HG02642 (cell line): ENCODE data around the gene NTPCR.
"Not testable (repeated sequence)": the region's sequence is repeated elsewhere in the genome, so short reads cannot be mapped to it uniquely, and the experiment has no call there.

Experiments
- ATAC-seq: cut with Tn5 transposase; IDR thresholded peaks from one replicate; pipeline ENCODE4 v1.9.1; 2021; ENCODE audit warnings: mild to moderate bottlenecking; ENCODE audit not compliant: unreplicated experiment, poor library complexity

The NTPCR gene, protein sequence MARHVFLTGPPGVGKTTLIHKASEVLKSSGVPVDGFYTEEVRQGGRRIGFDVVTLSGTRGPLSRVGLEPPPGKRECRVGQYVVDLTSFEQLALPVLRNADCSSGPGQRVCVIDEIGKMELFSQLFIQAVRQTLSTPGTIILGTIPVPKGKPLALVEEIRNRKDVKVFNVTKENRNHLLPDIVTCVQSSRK

DNA sequence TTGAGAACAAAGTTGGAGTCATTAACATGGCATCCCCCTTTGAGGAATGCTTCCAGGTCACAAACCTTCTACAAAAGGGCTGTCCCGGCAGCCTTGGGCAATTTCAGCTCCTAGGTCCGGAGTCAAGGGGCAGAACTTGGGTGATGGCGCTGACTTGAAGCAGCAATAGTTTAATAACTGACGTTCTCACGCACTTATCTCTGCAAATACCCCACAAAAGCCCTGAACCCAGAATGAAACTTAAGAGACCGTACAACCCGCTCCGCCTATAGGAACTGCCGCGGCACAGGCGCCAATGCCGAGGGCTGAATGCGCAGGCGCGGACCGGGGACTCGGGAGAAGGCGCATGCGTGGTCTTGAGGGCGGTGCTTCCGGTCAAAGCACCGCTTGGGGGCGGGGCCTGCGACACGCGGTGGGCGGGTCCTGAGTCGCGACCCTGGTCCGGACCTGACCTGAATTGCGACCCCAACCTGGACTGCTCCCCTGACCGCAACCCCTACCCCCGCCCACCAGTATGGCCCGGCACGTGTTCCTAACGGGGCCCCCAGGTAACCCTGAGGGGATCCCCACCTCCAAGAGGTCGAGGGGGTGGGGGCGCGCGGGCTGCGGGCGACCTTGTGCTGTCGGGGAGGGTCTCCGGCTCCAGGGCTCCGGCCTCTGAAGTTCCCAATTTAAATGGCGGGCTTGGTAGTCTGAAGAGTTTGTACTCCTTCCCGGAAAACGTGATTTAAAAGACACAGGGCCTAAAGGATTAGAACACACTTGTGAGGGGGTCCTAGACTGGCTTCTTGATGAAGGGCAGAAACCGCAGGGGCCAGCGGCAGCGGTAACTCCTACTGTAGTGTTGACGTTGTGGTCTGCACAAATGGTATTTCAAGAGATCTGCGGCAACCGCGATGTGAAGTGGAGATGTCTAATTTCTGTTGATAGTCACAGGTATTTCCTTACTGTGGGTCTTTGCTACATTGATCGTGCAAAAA, at the start of gene NTPCR:
Gene NTPCR, plus strand, starts transcription at position 415 of the 980 bp plus-strand sequence. Its CDS starts 100 bp downstream, at position 515.
- ATAC-seq, result peak; percentile 85

GRCh38 chr1:232900818-232901217, 49.6 kb upstream of the NTPCR start:
- no peak for ATAC-seq

- no peak for ATAC-seq
Measured at GRCh38 chr1:232901255-232901654, 49.2 kb upstream of the NTPCR start.

GRCh38 chr1:232902774-232903350, 47.5 kb upstream of the NTPCR start:
- no peak for ATAC-seq

- ATAC-seq, result no peak
Measured at GRCh38 chr1:232904131-232904530, 46.3 kb upstream of the NTPCR start.

- no peak for ATAC-seq
Measured at GRCh38 chr1:232904566-232904965, 45.8 kb upstream of the NTPCR start.

- ATAC-seq, result no peak
Measured at GRCh38 chr1:232905331-232906034, 44.9 kb upstream of the NTPCR start.

DNA sequence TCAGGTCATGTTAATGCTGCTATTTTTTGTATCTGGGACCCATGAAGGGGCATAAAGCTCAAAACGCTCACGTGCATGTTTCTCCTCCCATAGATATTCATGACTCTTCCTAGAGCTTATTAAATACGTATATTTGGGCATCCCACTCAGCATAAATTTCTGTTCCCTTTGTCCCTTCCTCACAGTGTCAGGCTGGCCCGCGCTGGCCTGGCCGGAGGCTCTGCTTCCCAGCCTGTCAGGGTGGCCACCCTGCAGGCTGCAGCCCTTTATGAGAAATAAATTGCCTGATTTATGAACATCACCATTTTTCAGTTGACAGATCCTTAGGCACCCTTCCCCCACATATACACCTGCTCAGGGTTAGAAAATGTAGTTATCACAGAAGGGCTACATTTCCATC, 44.0 kb upstream of the NTPCR start:
- no peak for ATAC-seq

DNA sequence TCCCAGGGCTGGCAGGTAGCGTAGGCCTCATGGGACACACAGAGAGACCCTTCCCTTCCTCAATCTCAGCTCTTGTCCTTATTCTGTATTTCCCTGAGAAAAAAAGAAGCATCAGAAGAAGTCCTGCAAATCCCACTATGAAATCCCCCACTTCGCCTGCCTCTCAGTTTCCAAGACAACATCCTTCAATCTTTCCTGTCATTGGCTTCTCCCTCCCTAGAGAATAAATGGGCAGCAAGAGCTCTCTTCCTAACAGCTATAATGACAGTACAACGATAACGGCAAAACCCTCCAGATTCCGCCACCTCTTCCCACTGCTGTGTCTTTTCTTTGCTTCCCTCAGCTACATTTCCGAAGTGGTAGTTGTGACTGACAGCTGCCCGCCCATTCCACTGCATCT, 41.6 kb upstream of the NTPCR start:
- ATAC-seq, result no peak

GRCh38 chr1:232909752-232910151, 40.7 kb upstream of the NTPCR start:
- ATAC-seq, result no peak

DNA sequence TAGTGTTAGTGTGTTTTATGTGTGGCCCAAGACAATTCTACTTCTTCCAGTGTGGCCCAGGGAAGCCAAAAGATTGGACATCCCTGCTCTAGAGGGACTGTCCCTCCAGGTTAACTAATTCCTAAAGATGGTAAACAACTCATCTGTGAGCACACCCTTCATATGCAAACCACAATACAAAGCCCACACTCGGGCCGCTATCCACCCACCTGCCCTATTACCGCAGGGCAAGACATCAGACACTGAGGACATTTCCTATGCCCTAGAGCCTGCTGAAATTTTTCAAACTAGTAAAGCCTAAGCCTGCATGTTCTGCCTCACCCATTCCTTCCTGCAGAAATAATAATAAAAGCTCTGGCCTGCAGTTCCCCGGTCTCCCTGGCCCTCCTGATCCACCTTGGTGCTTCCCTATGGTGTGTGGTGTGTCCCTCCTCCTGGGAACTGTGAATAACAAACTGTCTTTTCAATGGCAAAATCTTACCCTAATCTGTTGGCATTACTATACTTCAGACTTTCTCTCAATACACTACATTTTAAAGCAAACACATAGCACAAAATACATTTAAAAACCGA, 39.3 kb upstream of the NTPCR start:
- no peak for ATAC-seq

GRCh38 chr1:232912845-232913580, 37.4 kb upstream of the NTPCR start:
- no peak for ATAC-seq

GRCh38 chr1:232914271-232914670, 36.1 kb upstream of the NTPCR start:
- not testable (repeated sequence) for ATAC-seq

DNA sequence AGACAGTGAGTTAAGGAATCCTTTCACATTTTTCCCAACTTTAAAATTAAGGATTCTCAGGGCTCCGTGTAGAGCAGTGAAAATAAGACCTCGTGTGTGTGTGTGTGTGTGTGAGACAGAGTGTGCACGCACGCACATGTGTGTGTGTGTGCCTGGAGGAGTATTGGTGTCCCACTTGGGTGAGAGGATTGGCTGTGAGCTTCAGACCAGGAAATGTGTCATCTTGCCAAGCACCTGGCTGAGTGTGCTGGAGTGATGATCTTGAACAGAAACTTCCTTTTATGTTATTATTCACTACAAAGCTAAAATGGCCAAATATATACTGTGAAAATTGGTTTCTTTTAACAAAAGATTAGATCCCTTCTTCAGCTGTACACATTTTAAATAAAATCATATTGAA, 35.2 kb upstream of the NTPCR start:
- ATAC-seq, result no peak

DNA sequence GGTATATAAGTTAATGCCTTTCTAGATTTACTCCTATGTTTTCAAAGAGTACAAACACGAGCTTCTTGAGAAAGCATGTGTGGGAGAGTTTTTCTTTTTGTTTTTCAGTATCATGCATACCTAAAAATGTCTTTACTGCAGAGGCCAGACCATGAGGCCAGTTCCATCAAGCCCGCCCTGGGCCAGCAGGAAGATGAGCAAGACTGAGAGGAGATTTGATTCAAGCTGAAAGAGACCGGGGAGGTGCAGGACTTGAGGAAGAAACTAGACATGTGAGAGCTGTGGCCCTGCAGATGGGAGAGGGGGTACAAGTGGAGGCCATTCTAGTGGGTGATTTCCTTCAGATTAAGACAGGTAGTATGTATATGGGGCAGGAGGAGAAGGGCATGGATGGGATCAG, 33.4 kb upstream of the NTPCR start:
- no peak for ATAC-seq

DNA sequence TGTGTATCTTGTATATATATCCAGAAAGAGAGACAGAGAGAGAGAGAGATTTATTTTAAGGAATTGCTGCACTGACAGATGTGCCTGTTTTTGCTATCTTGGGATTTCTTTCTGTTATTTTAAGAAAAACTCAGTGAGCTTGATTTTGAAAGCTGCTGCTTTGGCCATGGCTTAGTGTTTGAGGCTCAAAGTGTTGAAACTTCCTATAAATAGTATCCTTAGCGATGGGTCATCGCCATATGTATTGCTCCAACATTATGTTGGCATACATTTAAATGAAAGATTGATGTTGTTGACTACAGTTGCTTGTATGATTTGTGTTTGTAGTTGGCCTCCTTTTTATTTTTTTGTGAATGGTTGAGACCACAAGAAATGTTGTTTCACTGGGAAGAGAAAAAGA, 29.0 kb upstream of the NTPCR start:
- no peak for ATAC-seq

DNA sequence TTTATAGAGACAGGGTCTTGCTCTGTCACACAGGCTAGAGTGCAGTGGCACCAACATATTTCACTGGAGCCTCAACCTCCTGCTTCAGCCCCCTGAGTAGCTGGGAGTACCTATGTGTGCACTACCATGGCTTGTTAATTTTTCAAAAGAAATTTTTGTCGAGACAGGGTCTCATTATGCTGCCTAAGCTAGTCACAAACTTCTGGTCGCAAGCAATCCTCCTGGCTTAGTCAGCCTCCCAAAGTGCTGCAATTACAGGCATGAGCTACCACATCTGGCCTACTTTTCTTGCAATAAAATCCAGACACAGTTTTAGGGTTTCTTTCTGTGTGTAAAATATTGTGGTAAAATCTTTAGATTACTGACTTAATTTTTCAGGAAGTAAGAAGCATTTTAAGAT, 27.9 kb upstream of the NTPCR start:
- ATAC-seq, result no peak

- ATAC-seq, result no peak
Measured at GRCh38 chr1:232923739-232924386, 26.5 kb upstream of the NTPCR start.

DNA sequence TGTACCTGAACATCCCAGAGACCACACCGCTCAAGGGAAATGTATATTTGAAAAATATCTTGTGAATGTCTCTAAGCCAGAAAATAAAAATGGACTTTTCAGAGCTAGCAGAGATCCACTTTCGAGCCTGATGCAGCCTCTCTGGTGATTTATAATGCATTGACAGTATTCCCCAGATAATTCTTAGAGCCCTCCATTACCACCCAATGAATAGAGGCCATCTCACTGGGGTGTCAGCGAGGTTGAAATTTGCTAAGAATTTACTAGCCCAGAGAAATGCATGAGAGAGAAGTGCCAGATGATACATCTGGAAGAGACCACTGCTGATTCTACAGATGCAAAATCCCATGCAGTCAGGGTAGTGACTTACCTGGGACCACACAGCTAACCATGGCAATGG, 25.5 kb upstream of the NTPCR start:
- no peak for ATAC-seq
